ENCODE data around the gene DOCK7. TPM values are rescaled to one million over a fixed set of nuclear protein-coding genes. Genes with fewer than 3 reads are reported as not detected.

Gene DOCK7
- total and polyA plus RNA-seq, 2 of the 13 experiments (the other 11 are each of a cell fraction or from before 2014, with no cell fraction given), result 45.7 to 67.2 TPM

DNA sequence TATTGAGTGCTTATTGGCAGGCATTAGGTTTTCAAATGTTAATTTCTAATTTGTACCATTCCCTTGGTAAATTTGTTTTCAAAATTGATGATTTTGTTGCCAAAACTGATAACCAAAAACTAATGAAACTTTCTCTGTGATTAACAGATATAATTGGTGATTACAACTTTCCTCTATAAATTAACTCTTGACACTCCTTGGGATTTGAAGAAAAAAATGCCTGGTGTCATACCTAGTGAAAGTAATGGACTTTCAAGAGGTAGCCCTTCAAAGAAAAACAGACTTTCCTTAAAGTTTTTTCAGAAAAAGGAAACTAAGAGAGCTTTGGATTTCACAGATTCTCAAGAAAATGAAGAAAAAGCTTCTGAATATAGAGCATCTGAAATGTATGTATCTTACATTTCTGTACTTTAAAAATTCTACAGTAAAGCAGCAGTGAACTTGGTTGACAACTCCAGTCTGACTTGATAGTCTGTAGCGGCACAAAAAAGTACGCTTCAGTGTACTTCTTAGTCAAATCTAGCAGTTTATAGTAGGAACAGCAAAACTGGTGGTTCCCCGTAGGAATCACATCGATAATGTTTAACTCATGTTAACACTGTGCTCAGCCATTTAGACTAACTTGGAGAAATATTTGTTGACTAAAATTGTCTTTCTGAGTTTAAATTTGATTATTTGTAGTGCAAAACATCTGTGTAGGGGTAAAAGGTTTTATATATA is 248.4 kb downstream of the DOCK7 start:
- ChIA-PET CTCF (ENCODE audit: low intra/inter-chr PET ratio, low total read pairs) (no interaction called here), POLR2A (interaction anchor here (1.6 kb wide), 1 partner anchor 16 kb away, joined by 4 read pairs; no protein-coding TSS in a partner anchor)
- Histone ChIP-seq H3K27ac (ENCODE audit: extremely low read length, insufficient read depth, low read length) (peak overlapping the region; percentile 45), H3K4me2 (ENCODE audit: low read depth, low read length) (peak overlapping the region; percentile 85), H3K4me1 (ENCODE audit: insufficient read depth, low read length) (peaks cover 31% of the 10 kb centered on the region), H3K9me3 (ENCODE audit: low read length) (no peaks in the 10 kb centered on the region), H3K27me3 (ENCODE audit: control insufficient read depth in 1 of 2, insufficient read depth in 2 of 2, low read length in 2 of 2) (no peaks in the 10 kb centered on the region; a peak in 1 of 5 replicates), H3K36me3 (replicated peaks in 1 of 2; ENCODE audit: control insufficient read depth in 1 of 2, insufficient read depth in 2 of 2, low read length in 2 of 2) (peaks cover 4 to 35% of the 10 kb centered on the region in 2 experiments), H3K4me3 (replicated peaks in 1 of 3; ENCODE audit: insufficient read depth in 1 of 3, low read depth in 2 of 3, low read length in 3 of 3) (peak overlapping the region; percentile 86 to 95 (median 93); a peak in 5 of 6 replicates), H2AFZ (ENCODE audit: low read length) (no peak overlapping the region), H4K20me1 (ENCODE audit: insufficient read depth, low read length) (peaks cover 11% of the 10 kb centered on the region), H3K9ac (ENCODE audit: insufficient read depth, low read depth, low read length) (peak overlapping the region; percentile 99), H3K79me2 (ENCODE audit: insufficient read depth, low read length) (peaks cover 68% of the 10 kb centered on the region)
- whole genome bisulfite sequencing (ENCODE audit: low lambda C conversion rate), result 2% methylated on average over 4 of the region's 4 CpGs
- peak; percentile 88 for FAIRE-seq
- in situ Hi-C loops (cut with HindIII; ENCODE audit: extremely low pct_ligation_motif_present, low pct_unique_long_range_greater_than_20kb) (no loop called here), intact Hi-C loops (cut with micrococcal nuclease; ENCODE audit: unreplicated experiment) (no loop called here)
- DNase-seq (ENCODE audit: low spot score), result peak; percentile 43
- no TSS peak for BruUV-seq (replicated peaks)
- ATAC-seq, result no peak
- TF ChIP-seq TP53 (CRISPR knock-in tag; conservative IDR thresholded peaks at IDR 0.05), result no peak
- no peak for TF ChIP-seq ZNF570 (CRISPR knock-in tag; IDR thresholded peaks at IDR 0.05; ENCODE audit: borderline replicate concordance)
- TF ChIP-seq CC2D1A (CRISPR knock-in tag; IDR thresholded peaks at IDR 0.05), result no peak
- no peak for TF ChIP-seq CREB1 (IDR thresholded peaks at IDR 0.05)
- TF ChIP-seq CREB1 (CRISPR knock-in tag; IDR thresholded peaks at IDR 0.05), result 0 out of 2 replicates have a peak, but pooled peaks have one; percentile 14
- TF ChIP-seq, protein P1, sequence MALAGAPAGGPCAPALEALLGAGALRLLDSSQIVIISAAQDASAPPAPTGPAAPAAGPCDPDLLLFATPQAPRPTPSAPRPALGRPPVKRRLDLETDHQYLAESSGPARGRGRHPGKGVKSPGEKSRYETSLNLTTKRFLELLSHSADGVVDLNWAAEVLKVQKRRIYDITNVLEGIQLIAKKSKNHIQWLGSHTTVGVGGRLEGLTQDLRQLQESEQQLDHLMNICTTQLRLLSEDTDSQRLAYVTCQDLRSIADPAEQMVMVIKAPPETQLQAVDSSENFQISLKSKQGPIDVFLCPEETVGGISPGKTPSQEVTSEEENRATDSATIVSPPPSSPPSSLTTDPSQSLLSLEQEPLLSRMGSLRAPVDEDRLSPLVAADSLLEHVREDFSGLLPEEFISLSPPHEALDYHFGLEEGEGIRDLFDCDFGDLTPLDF (CRISPR knock-in tag; IDR thresholded peaks at IDR 0.05), result 0 out of 2 replicates have a peak, but pooled peaks have one; percentile 22
- no peak for TF ChIP-seq HOXA9 (CRISPR knock-in tag; IDR thresholded peaks at IDR 0.05; ENCODE audit: borderline replicate concordance)
- no peak for TF ChIP-seq ZNF430 (CRISPR knock-in tag; IDR thresholded peaks at IDR 0.05)
- no peak for TF ChIP-seq THAP11 (CRISPR knock-in tag; IDR thresholded peaks at IDR 0.05)
- TF ChIP-seq, protein P2, sequence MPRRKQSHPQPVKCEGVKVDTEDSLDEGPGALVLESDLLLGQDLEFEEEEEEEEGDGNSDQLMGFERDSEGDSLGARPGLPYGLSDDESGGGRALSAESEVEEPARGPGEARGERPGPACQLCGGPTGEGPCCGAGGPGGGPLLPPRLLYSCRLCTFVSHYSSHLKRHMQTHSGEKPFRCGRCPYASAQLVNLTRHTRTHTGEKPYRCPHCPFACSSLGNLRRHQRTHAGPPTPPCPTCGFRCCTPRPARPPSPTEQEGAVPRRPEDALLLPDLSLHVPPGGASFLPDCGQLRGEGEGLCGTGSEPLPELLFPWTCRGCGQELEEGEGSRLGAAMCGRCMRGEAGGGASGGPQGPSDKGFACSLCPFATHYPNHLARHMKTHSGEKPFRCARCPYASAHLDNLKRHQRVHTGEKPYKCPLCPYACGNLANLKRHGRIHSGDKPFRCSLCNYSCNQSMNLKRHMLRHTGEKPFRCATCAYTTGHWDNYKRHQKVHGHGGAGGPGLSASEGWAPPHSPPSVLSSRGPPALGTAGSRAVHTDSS (CRISPR knock-in tag; conservative IDR thresholded peaks at IDR 0.05), result no peak
- no peak for TF ChIP-seq CEBPG (CRISPR knock-in tag; IDR thresholded peaks at IDR 0.05)
- no peak for TF ChIP-seq ISX (CRISPR knock-in tag; conservative IDR thresholded peaks at IDR 0.05)
- TF ChIP-seq, protein P3, sequence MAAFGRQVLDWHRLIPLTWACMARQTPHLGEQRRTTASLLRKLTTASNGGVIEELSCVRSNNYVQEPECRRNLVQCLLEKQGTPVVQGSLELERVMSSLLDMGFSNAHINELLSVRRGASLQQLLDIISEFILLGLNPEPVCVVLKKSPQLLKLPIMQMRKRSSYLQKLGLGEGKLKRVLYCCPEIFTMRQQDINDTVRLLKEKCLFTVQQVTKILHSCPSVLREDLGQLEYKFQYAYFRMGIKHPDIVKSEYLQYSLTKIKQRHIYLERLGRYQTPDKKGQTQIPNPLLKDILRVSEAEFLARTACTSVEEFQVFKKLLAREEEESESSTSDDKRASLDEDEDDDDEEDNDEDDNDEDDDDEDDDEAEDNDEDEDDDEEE (CRISPR knock-in tag; IDR thresholded peaks at IDR 0.05), result no peak
- TF ChIP-seq ATM (IDR thresholded peaks at IDR 0.05; ENCODE audit: borderline replicate concordance), result no peak
- no peak for TF ChIP-seq ARNT (IDR thresholded peaks at IDR 0.05)
- TF ChIP-seq, protein P4, sequence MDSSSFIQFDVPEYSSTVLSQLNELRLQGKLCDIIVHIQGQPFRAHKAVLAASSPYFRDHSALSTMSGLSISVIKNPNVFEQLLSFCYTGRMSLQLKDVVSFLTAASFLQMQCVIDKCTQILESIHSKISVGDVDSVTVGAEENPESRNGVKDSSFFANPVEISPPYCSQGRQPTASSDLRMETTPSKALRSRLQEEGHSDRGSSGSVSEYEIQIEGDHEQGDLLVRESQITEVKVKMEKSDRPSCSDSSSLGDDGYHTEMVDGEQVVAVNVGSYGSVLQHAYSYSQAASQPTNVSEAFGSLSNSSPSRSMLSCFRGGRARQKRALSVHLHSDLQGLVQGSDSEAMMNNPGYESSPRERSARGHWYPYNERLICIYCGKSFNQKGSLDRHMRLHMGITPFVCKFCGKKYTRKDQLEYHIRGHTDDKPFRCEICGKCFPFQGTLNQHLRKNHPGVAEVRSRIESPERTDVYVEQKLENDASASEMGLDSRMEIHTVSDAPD (CRISPR knock-in tag; IDR thresholded peaks at IDR 0.05), result no peak
- TF ChIP-seq ZSCAN31 (CRISPR knock-in tag; IDR thresholded peaks at IDR 0.05; ENCODE audit: low read depth), result no peak
- no peak for TF ChIP-seq SOX6 (IDR thresholded peaks at IDR 0.05)
- TF ChIP-seq SOX6 (CRISPR knock-in tag; IDR thresholded peaks at IDR 0.05), result no peak
- no peak for TF ChIP-seq MED1 (CRISPR knock-in tag; IDR thresholded peaks at IDR 0.05)

Measured in HepG2 (cell line).